Posterior vena cava (tissue), 2 donors: ENCODE measurements around the gene IPCEF1. TPM values are rescaled to one million over a fixed set of nuclear protein-coding genes. Genes with fewer than 3 reads are reported as not detected.
"Not testable (repeated sequence)": the region's sequence is repeated elsewhere in the genome, so short reads cannot be mapped to it uniquely, and the experiment has no call there.

ENCODE experiments used
- DNase-seq: peaks from one replicate; pipeline ENCODE4 v3.0.0-alpha.2; 2020; ENCODE audit warnings: low spot score
- intact Hi-C, 2 donors: fragments of 100-400 bp; cut with DNase I; formaldehyde crosslinking; loops; one replicate each; pipeline versions ENCODE4 v1.14.1 to v1.14.2; 2022 to 2023
- total RNA-seq, 2 donors: library from RNA; stranded (reverse); fragmentation: NEBNext Ultra II Directional; extraction: Animal tissue kit (Norgen Biotek cat#: 25700); gene quantifications; one replicate each; pipeline ENCODE4 v1.2.1, GENCODE V29; 2021
- donor health status: DM: yes; HTN: yes; CAD: no.
- donor health status: DM: yes; HTN: yes; CAD: no.

IPCEF1 gene
- total RNA-seq, 2 donors from 2014 or later: 3.7 to 4.0 TPM

GRCh38 chr6:154343473-154344308, 12.9 kb downstream of the IPCEF1 start:
- intact Hi-C loops: no loop called here
- DNase-seq: no peak

GRCh38 chr6:154341871-154342270, 14.7 kb downstream of the IPCEF1 start:
- intact Hi-C loops: no loop called here
- DNase-seq: no peak

- intact Hi-C loops: no loop called here
- no peak for DNase-seq
These were observed 15.3 kb downstream of the IPCEF1 start for GRCh38 chr6:154341336-154341735.

GRCh38 chr6:154337406-154338005, 19.1 kb downstream of the IPCEF1 start:
- DNase-seq: no peak
- intact Hi-C loops: no loop called here

- DNase-seq, intact Hi-C loops: not testable (repeated sequence)
These were observed 22.5 kb downstream of the IPCEF1 start for GRCh38 chr6:154334147-154334546.

GRCh38 chr6:154331750-154332149, 24.9 kb downstream of the IPCEF1 start:
- DNase-seq: no peak
- intact Hi-C loops: no loop called here

- intact Hi-C loops: no loop called here
- no peak for DNase-seq
These were observed 27.0 kb downstream of the IPCEF1 start for GRCh38 chr6:154329350-154330170.

GRCh38 chr6:154327313-154327712, 29.3 kb downstream of the IPCEF1 start:
- DNase-seq, intact Hi-C loops: not testable (repeated sequence)

- intact Hi-C loops: no loop called here
- DNase-seq: no peak
These were observed 31.5 kb downstream of the IPCEF1 start for GRCh38 chr6:154325142-154325541.

- no peak for DNase-seq
- intact Hi-C loops: loop anchor here in 1 of 2 donors (5.0 kb wide), 1 partner anchor 988 kb away; no protein-coding TSS in a partner anchor
These were observed 36.4 kb downstream of the IPCEF1 start for GRCh38 chr6:154320181-154320580.

- DNase-seq: no peak
- intact Hi-C loops: no loop called here
These were observed 37.3 kb downstream of the IPCEF1 start for GRCh38 chr6:154319231-154319858.

GRCh38 chr6:154318721-154319120, 37.9 kb downstream of the IPCEF1 start:
- DNase-seq: no peak
- intact Hi-C loops: no loop called here

- DNase-seq: no peak
- intact Hi-C loops: no loop called here
These were observed 40.5 kb downstream of the IPCEF1 start for GRCh38 chr6:154316131-154316530.

GRCh38 chr6:154314084-154314483, 42.5 kb downstream of the IPCEF1 start:
- no peak for DNase-seq
- intact Hi-C loops: no loop called here

GRCh38 chr6:154308986-154309385, 47.6 kb downstream of the IPCEF1 start:
- intact Hi-C loops: no loop called here
- no peak for DNase-seq

- intact Hi-C loops: no loop called here
- DNase-seq: no peak
These were observed 48.7 kb downstream of the IPCEF1 start for GRCh38 chr6:154307696-154308425.

- DNase-seq, intact Hi-C loops: not testable (repeated sequence)
These were observed 49.5 kb downstream of the IPCEF1 start for GRCh38 chr6:154307147-154307546.

GRCh38 chr6:154306696-154307095, 49.9 kb downstream of the IPCEF1 start:
- intact Hi-C loops: no loop called here
- DNase-seq: no peak

GRCh38 chr6:154304191-154304590, 52.4 kb downstream of the IPCEF1 start:
- intact Hi-C loops: no loop called here
- DNase-seq: no peak
